Adipocyte (in vitro differentiated cells): Measurements from ENCODE around the gene TIAM2.

Source experiments
- DNase-seq: peaks from one replicate; pipeline ENCODE4 v3.0.0-alpha.2; 2015; ENCODE audit warnings: low read depth
- H3K27me3 ChIP-seq: replicated peaks from 2 replicates; pipeline ENCODE4 v1.7.0; 2013; ENCODE audit warnings: mild to moderate bottlenecking, low read length, moderate library complexity; ENCODE audit not compliant: control insufficient read depth, insufficient read depth
- H3K36me3 ChIP-seq: 2 replicates; pipeline ENCODE4 v1.7.0; 2013; ENCODE audit warnings: low read length, mild to moderate bottlenecking, moderate library complexity; ENCODE audit not compliant: control insufficient read depth, insufficient read depth, severe bottlenecking
- H3K4me1 ChIP-seq: 2 replicates; pipeline ENCODE4 v1.7.0; 2013; ENCODE audit warnings: mild to moderate bottlenecking, low read length, moderate library complexity; ENCODE audit not compliant: control insufficient read depth, insufficient read depth
- H3K4me3 ChIP-seq: 2 replicates; pipeline ENCODE4 v1.7.0; 2013; ENCODE audit warnings: mild to moderate bottlenecking, low read length, moderate library complexity
- H3K9ac ChIP-seq: 2 replicates; pipeline ENCODE4 v1.7.0; 2013; ENCODE audit warnings: mild to moderate bottlenecking, low read length, moderate library complexity
- H3K9me3 ChIP-seq: 2 replicates; pipeline ENCODE4 v1.7.0; 2013; ENCODE audit warnings: mild to moderate bottlenecking, low read length, moderate library complexity; ENCODE audit not compliant: control insufficient read depth

The TIAM2 gene

DNA sequence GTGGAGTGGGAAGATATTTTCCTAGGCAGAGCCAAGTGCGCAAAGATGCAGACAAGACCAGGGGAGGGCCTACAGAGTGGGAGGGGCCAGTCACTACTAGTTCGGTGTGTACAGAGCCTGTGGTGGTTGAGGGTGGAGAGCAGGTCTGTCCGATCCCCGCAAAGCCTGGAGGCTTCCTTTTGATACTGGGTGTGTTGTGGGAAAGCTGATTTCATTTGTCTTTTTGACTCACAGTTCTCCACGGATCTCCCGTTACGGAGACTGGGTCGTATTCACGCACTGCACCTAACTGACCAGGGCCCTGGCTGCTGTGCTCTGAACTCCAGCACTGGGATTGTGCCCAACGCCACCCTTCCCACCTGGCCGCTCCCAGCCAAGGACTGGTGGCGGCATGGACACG is 1.4 kb upstream of the TIAM2 start:
- Histone ChIP-seq H3K36me3 (no peaks in the 10 kb centered on the region), H3K9me3 (no peaks in the 10 kb centered on the region), H3K4me1 (no peaks in the 10 kb centered on the region), H3K4me3 (no peak overlapping the region), H3K27me3 (no peaks in the 10 kb centered on the region), H3K9ac (no peak overlapping the region)
- no peak for DNase-seq

DNA sequence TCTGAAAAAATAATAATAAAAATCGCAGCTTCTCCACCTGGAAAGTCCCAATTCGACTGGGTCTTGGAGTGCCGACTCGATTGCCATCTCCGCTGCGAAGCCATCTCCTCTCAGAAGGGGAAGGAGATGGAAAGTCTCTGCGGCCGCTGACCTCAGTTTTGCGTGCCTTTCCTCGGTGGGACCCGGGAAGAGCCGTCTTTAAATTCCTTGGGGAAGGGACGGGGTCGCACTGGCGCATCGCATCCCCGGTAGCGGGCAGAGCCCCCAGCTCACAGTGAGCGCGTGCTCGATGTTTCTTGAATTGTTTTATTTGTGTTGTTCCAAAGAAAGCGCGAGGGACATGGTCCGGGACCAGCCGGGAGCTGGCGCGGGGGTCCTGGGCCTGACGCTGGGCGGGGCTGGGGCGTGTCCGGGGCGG is 270 bp upstream of the TIAM2 start:
- no peak overlapping the region for H3K9ac ChIP-seq
- no peak for DNase-seq
- H3K27me3 ChIP-seq: no peaks in the 10 kb centered on the region
- no peaks in the 10 kb centered on the region for H3K36me3 ChIP-seq
- H3K4me1 ChIP-seq: no peaks in the 10 kb centered on the region
- peak overlapping the region; percentile 83 for H3K4me3 ChIP-seq
- no peaks in the 10 kb centered on the region for H3K9me3 ChIP-seq

DNA sequence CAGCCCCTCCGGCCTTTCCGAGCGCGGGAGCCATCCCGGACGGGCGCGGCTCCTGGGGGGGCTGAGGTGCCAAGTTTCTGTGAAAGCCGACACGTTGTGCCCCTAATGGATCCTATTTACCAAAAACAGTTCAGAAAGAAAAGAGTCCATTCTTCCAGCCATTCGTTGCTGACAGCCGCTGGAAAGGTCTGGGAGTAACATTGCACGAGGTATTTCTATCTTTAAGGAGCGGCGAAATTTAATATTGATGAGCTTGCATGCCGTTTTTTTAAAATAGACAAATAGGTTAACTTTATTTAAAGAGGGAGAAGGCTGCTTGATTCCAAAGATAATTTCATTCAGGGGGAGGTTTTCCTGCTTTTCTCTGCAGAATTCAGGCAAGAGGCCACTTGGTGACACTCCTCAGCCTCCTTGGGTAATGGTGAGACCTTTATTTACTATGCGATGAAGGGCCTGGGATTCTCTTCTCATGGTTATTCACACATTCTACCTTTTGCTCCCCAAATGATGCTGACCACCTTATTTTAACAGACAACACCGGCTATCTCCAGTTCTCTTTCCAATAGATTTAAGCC is 988 bp downstream of the TIAM2 start:
- Histone ChIP-seq H3K9me3 (no peaks in the 10 kb centered on the region), H3K4me1 (no peaks in the 10 kb centered on the region), H3K4me3 (peak overlapping the region; percentile 83), H3K9ac (peak overlapping the region; percentile 76), H3K36me3 (no peaks in the 10 kb centered on the region), H3K27me3 (no peaks in the 10 kb centered on the region)
- DNase-seq: no peak

DNA sequence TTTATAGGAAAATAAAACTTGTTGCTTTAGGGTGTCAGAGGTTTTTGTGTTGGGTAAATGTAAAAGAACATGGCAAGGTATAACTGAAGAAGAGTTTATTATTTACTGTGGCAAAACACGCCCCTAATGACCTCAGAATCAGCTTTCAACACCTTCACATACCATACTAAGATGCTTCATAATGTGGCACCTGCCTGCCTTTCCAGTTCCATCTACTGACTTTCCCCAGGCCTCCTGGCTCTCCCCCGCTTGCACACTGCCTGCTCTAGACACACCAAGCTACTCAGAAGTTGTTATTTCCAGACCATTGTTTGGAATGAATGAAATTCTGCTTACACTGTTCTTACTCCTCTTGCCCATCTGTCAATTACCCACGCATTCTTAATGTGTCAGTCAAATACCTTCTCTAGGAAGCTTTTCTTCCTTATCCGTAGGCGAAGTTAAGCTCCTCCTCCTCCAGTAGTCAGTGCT is 1.8 kb downstream of the TIAM2 start:
- Histone ChIP-seq H3K9ac (no peak overlapping the region), H3K4me3 (no peak overlapping the region), H3K27me3 (no peaks in the 10 kb centered on the region), H3K4me1 (peaks cover 5% of the 10 kb centered on the region), H3K36me3 (no peaks in the 10 kb centered on the region), H3K9me3 (no peaks in the 10 kb centered on the region)
- DNase-seq: no peak

DNA sequence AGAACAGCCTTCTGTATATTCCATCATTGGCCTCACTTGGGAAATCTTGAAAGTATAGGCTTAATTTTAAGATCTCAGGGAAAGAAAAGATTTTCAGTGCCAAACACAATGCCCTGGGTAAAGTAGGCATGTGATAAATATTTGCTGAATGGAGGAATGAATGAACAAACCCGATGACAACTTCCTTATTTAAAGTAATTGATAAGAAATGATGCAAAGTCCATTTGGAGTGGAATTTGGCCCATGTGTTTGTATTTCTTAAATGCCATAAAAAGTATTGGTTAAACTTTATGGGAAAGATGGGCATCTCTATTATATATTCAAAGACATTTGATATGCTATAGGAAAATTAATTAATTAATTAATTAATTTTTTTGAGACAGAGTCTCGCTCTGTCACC is 3.7 kb downstream of the TIAM2 start:
- H3K9me3 ChIP-seq: no peaks in the 10 kb centered on the region
- no peak overlapping the region for H3K9ac ChIP-seq
- H3K36me3 ChIP-seq: no peaks in the 10 kb centered on the region
- H3K4me3 ChIP-seq: no peak overlapping the region
- peaks cover 5% of the 10 kb centered on the region for H3K4me1 ChIP-seq
- no peaks in the 10 kb centered on the region for H3K27me3 ChIP-seq
- no peak for DNase-seq

DNA sequence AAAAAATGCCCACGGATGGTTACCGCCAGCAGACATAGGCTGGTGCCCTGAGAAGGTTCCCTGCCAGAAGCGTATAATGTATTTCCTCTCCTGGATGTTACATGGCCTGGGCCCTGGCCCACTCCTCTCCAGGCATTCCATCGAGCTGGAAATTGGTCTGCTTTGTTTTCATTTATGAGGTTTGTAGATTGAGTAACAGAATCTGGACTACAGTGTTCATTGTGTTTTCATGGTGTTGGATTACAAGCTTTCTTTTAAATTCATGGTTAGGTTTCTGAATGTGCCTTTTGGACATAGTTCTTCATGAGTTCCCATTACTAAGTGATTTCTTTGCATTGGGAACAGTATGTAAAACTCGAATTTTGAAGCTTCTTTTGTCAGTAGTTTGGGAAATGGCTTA is 6.4 kb downstream of the TIAM2 start:
- DNase-seq: peak; percentile 84
- no peaks in the 10 kb centered on the region for H3K27me3 ChIP-seq
- H3K36me3 ChIP-seq: no peaks in the 10 kb centered on the region
- no peaks in the 10 kb centered on the region for H3K9me3 ChIP-seq
- H3K4me3 ChIP-seq: no peak overlapping the region
- peaks cover 5% of the 10 kb centered on the region for H3K4me1 ChIP-seq
- H3K9ac ChIP-seq: no peak overlapping the region

DNA sequence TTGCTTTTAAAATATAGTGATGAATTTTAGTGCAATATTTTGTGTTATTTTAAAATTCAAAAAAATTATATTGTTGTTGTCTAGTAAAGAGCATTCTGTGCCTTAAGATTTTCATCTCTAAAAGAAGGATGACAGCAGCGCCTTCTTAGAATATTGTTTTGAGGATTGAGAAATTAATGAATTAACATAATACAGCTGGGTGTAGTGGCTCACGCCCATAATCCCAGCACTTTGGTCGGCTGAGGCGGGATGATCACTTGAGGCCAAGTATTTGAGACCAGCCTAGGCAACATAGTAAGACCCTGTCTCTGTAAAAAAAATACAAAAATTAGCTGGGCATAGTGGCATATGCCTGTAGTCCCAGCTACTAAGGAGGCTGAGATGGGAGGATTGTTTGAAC is 6.8 kb downstream of the TIAM2 start:
- Histone ChIP-seq H3K36me3 (no peaks in the 10 kb centered on the region), H3K4me3 (no peak overlapping the region), H3K9ac (no peak overlapping the region), H3K4me1 (peaks cover 5% of the 10 kb centered on the region), H3K27me3 (no peaks in the 10 kb centered on the region), H3K9me3 (no peaks in the 10 kb centered on the region)
- DNase-seq: no peak

DNA sequence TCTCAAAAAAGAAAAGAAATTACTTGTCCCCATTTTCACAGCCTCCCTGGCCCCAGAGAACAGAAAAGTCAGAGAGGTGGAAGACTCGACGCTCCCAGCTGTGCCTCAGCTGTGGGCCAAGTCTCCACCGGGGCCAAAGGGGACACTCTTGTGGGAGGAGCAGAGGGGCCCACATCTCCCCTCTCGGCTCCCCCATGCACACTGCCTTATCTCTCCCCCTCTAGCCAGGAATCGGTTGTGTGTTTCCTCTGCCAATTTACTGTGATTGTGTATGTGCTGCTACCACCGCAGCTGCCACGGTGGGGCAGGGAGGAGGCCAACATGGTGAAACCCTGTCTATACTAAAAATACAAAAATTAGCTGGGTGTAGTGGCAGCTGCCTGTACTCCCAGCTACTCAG is 8.4 kb downstream of the TIAM2 start:
- Histone ChIP-seq H3K36me3 (no peaks in the 10 kb centered on the region), H3K4me3 (no peak overlapping the region), H3K9ac (no peak overlapping the region), H3K9me3 (no peaks in the 10 kb centered on the region), H3K4me1 (peaks cover 5% of the 10 kb centered on the region), H3K27me3 (no peaks in the 10 kb centered on the region)
- DNase-seq: no peak

DNA sequence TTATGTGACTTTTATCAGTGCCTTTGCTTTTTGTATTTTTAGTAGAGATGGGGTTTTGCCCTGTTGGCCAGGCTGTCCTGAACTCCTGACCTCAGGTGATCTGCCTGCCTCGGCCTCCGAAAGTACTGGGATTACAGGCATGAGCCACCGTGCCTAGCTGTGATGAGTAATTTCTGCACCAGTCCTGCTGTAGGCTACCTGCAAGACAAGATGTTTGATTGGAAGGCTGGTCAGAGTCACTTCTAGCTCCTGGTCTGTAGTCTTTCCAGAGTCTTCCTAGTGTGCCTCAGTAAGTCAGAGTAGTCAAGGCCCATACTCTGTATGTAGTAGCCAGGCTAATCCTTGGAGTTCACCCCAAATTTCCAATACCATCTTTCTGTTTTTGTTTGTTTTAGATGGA is 8.9 kb downstream of the TIAM2 start:
- Histone ChIP-seq H3K4me3 (no peak overlapping the region), H3K36me3 (no peaks in the 10 kb centered on the region), H3K27me3 (no peaks in the 10 kb centered on the region), H3K9ac (no peak overlapping the region), H3K4me1 (peaks cover 5% of the 10 kb centered on the region), H3K9me3 (no peaks in the 10 kb centered on the region)
- DNase-seq: no peak

DNA sequence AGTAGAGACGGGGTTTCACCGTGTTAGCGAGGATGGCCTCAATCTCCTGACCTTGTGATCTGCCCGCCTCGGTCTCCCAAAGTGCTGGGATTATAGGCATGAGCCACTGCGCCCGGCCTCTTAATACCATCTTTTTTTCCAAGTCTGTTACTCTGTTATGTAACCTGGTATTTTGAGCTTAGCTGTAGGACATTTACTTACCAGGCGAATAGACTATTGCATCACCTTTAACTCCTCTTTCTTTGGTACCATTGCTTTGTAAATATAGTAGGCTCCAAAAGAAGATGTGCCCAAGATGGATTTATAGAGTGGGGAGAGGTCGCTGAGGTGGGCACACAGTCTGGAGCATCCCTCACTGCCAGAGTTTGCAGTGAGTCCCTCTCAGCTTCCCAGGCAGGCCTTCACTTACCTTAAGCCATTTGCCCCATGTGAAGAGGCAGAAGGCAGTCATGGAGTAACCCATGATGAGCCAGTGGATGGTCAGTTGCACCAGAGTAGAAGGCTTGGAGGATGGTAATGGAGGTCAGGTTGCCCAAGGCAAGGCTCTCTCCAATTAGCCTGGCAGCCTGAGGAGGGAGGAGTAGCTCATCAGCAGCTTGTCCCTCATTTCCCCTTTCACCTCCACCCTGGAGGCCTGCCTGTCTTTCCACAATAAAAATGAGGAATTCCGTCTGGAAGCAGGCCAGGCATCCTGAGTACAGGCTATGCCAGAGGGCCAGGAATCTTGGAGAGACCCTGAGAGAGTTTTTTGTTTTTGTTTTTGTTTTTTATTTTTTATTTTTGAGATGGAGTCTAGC is 9.7 kb downstream of the TIAM2 start:
- Histone ChIP-seq H3K9me3 (no peaks in the 10 kb centered on the region), H3K4me3 (no peak overlapping the region), H3K27me3 (no peaks in the 10 kb centered on the region), H3K36me3 (no peaks in the 10 kb centered on the region), H3K9ac (no peak overlapping the region), H3K4me1 (peaks cover 5% of the 10 kb centered on the region)
- DNase-seq: no peak

DNA sequence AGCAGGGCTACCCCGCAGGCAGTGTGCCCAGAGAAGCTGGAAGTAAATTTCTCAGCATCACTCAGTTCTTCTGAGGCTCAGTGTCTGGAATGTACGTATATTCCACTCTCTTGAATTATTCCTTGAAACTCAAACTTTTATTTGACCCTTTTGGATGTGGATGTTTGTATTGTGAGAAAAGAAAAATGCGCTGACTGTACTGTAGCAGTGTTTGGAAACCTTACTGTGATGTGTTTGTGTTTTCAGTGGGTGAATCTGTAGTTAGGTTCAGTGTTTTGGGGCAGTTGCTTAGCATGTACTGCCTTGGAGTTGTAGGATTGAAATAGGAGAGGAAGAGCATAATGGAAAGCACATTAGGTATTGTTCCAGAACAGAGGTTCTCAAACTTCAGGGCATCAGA is 13.5 kb downstream of the TIAM2 start:
- no peak overlapping the region for H3K9ac ChIP-seq

More for the DNA sequence above, 13.5 kb downstream of the TIAM2 start:
- Histone ChIP-seq H3K4me1 (no peaks in the 10 kb centered on the region), H3K36me3 (no peaks in the 10 kb centered on the region), H3K4me3 (no peak overlapping the region), H3K9me3 (no peaks in the 10 kb centered on the region), H3K27me3 (no peaks in the 10 kb centered on the region)
- no peak for DNase-seq
